Ishikawa (cell line): ENCODE data around the gene USP28.
A peak's percentile ranks its signal among the peaks of the same experiment; 100 is the strongest.

Experiments used
- CEBPB ChIP-seq: IDR thresholded peaks from 2 replicates; pipeline ENCODE4 v1.6.1; 2012
- CREB1 ChIP-seq: IDR thresholded peaks from 2 replicates; pipeline ENCODE4 v1.6.1; 2012; ENCODE audit warnings: low read depth
- EGR1 ChIP-seq: IDR thresholded peaks from 2 replicates; pipeline ENCODE4 v1.6.1; 2012
- EP300 ChIP-seq: IDR thresholded peaks from 2 replicates; pipeline ENCODE4 v1.6.1; 2012; ENCODE audit warnings: borderline replicate concordance
- FOXM1 ChIP-seq: IDR thresholded peaks from 2 replicates; pipeline ENCODE4 v1.6.1; 2012; ENCODE audit warnings: low read depth, borderline replicate concordance
- NFIC ChIP-seq: IDR thresholded peaks from 2 replicates; pipeline ENCODE4 v1.6.1; 2012
- RAD21 ChIP-seq: IDR thresholded peaks from 2 replicates; pipeline ENCODE4 v1.6.1; 2012; ENCODE audit warnings: low read depth
- TAF1 ChIP-seq: IDR thresholded peaks from 2 replicates; pipeline ENCODE4 v1.6.1; 2012; ENCODE audit warnings: low read depth, mild to moderate bottlenecking
- TCF12 ChIP-seq: IDR thresholded peaks from 2 replicates; pipeline ENCODE4 v1.6.1; 2012; ENCODE audit warnings: low read depth
- TEAD4 ChIP-seq: IDR thresholded peaks from 2 replicates; pipeline ENCODE4 v1.6.1; 2012
- YY1 ChIP-seq: IDR thresholded peaks from 2 replicates; pipeline ENCODE4 v1.6.1; 2012; ENCODE audit warnings: low read depth
- ZBTB7A ChIP-seq: IDR thresholded peaks from 2 replicates; pipeline ENCODE4 v1.6.1; 2012; ENCODE audit warnings: low read depth
- TF ChIP-seq, protein P1 (sequence below): IDR thresholded peaks from 2 replicates; pipeline ENCODE4 v1.6.1; 2012
- TF ChIP-seq, protein P2 (sequence below): IDR thresholded peaks from 2 replicates; pipeline ENCODE4 v1.6.1; 2012; ENCODE audit warnings: low read depth, mild to moderate bottlenecking
- TF ChIP-seq, protein P3 (sequence below): IDR thresholded peaks from 2 replicates; pipeline ENCODE4 v1.6.1; 2012

USP28 gene, protein sequence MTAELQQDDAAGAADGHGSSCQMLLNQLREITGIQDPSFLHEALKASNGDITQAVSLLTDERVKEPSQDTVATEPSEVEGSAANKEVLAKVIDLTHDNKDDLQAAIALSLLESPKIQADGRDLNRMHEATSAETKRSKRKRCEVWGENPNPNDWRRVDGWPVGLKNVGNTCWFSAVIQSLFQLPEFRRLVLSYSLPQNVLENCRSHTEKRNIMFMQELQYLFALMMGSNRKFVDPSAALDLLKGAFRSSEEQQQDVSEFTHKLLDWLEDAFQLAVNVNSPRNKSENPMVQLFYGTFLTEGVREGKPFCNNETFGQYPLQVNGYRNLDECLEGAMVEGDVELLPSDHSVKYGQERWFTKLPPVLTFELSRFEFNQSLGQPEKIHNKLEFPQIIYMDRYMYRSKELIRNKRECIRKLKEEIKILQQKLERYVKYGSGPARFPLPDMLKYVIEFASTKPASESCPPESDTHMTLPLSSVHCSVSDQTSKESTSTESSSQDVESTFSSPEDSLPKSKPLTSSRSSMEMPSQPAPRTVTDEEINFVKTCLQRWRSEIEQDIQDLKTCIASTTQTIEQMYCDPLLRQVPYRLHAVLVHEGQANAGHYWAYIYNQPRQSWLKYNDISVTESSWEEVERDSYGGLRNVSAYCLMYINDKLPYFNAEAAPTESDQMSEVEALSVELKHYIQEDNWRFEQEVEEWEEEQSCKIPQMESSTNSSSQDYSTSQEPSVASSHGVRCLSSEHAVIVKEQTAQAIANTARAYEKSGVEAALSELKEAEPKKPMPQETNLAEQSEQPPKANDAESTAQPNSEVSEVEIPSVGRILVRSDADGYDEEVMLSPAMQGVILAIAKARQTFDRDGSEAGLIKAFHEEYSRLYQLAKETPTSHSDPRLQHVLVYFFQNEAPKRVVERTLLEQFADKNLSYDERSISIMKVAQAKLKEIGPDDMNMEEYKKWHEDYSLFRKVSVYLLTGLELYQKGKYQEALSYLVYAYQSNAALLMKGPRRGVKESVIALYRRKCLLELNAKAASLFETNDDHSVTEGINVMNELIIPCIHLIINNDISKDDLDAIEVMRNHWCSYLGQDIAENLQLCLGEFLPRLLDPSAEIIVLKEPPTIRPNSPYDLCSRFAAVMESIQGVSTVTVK

DNA sequence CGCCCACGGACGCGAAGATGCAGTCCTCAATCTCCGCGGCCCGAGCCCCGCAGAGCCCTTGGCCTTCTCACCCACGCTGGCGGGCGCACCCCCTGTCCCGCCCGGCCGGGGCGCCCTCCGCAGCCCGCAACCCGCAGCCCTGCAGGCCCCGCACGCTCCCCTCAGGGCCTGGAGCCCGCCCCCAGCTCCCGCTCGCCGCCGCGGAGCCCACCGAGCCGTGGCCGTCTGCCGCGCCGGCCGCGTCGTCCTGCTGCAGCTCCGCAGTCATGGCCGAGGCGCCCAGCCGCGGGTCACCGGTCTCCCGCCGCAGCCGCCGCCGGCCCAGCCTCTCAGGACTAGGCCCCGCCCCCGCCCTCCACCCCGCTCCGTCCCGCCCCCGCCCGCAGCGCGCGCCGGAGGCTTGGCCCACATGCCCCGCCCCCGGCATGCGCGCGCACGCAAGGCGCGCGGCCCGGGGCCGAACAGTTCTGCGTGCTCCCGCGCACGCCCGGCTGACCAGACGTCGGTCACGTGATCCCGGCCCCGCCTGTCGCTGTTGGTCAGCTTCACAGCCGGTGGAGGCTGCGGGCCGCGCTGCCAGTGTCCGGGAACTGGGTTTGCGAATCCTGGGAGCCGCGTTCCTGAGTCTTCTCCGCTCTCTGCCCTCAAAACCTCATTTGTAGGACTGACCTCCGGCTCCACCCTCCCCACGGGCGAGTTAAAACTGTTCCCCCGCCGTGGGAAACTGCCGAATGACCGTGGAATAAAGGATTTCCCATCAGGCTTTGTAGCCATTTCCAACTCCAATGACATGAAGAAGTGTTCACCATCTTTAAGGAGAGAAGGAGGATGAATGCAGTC lies at the start of gene USP28:
Gene USP28, minus strand, starts transcription at position 339 of the 840 bp plus-strand sequence. Its CDS starts 71 bp downstream, at position 268.
- TF ChIP-seq YY1 (peak; percentile 6; the same call in 1 of the 2 replicates), TAF1 (peak; percentile 74; the same call in 1 of the 2 replicates), TCF12 (peak; percentile 53; the same call in 1 of the 2 replicates), CREB1 (no peak), EGR1 (0 out of 2 replicates have a peak, but pooled peaks have one; percentile 9), ZBTB7A (no peak)
- TF ChIP-seq, protein P1, sequence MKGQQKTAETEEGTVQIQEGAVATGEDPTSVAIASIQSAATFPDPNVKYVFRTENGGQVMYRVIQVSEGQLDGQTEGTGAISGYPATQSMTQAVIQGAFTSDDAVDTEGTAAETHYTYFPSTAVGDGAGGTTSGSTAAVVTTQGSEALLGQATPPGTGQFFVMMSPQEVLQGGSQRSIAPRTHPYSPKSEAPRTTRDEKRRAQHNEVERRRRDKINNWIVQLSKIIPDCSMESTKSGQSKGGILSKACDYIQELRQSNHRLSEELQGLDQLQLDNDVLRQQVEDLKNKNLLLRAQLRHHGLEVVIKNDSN: peak; percentile 96
- TF ChIP-seq, protein P2, sequence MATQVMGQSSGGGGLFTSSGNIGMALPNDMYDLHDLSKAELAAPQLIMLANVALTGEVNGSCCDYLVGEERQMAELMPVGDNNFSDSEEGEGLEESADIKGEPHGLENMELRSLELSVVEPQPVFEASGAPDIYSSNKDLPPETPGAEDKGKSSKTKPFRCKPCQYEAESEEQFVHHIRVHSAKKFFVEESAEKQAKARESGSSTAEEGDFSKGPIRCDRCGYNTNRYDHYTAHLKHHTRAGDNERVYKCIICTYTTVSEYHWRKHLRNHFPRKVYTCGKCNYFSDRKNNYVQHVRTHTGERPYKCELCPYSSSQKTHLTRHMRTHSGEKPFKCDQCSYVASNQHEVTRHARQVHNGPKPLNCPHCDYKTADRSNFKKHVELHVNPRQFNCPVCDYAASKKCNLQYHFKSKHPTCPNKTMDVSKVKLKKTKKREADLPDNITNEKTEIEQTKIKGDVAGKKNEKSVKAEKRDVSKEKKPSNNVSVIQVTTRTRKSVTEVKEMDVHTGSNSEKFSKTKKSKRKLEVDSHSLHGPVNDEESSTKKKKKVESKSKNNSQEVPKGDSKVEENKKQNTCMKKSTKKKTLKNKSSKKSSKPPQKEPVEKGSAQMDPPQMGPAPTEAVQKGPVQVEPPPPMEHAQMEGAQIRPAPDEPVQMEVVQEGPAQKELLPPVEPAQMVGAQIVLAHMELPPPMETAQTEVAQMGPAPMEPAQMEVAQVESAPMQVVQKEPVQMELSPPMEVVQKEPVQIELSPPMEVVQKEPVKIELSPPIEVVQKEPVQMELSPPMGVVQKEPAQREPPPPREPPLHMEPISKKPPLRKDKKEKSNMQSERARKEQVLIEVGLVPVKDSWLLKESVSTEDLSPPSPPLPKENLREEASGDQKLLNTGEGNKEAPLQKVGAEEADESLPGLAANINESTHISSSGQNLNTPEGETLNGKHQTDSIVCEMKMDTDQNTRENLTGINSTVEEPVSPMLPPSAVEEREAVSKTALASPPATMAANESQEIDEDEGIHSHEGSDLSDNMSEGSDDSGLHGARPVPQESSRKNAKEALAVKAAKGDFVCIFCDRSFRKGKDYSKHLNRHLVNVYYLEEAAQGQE: no peak
- TF ChIP-seq, protein P3, sequence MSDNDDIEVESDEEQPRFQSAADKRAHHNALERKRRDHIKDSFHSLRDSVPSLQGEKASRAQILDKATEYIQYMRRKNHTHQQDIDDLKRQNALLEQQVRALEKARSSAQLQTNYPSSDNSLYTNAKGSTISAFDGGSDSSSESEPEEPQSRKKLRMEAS: peak; percentile 86

DNA sequence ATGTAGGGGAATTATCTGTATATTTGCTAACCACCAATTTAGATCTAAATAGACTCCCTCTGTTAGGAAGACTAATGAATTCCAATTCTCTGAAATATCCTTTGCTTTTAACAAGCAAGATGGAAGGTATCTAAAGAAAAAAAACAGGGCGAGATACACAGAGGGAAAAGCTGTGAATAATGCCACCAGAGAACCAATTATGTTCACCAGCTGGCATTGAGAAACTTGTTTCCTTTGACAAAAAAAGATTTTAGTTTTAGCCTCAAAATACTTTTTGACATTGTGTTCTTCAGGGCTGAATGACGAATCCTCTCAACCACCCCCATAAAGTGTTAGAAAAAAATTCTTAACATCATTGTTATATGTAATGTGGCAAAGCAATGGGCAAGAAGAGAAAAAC lies 48.2 kb upstream of the USP28 start:
- TF ChIP-seq ZBTB7A (no peak), CREB1 (no peak), TEAD4 (no peak), NFIC (no peak)

DNA sequence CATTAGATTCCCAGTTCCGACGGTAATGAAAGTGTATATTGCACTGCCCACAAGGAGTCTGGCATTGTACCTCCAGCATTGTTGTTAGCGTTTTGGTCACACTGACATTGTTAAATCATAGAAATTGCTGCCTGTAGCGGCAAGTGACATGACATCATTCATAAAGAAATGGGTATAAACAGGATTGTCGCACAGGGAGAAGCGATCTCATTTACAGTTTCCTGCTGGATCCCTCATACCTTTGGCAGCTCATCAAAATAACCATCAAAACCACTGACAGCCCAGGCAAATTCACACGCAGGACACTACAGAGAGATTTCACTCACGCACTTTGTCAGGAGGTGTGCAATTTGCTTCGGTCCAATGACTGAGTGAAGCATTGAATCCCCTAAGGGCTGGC lies 32.7 kb upstream of the USP28 start:
- no peak for TF ChIP-seq TCF12
- TF ChIP-seq, protein P2: no peak
- no peak for TF ChIP-seq EP300
- no peak for TF ChIP-seq RAD21
- TF ChIP-seq FOXM1: no peak
- no peak for TF ChIP-seq YY1
- no peak for TF ChIP-seq NFIC

DNA sequence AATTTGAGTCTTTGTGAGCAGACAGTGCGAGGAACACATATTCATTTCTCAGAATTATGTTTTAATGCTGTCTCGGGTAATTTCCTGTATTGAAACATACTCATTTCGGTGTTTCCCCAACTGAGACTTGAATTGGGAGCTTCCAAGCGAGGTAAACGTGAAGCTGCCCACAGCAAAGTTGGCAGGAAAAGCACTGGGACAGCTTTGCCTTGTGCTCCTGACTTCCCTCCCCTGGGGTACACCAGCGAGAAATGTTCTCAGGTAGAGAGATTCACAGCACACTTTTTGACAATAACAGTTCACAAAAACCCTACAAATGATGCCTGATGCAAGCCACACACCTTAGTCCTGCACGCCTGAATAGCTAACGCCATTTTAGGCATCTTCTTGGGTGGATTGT lies 32.3 kb upstream of the USP28 start:
- TF ChIP-seq NFIC (no peak), TCF12 (no peak), EGR1 (no peak), TEAD4 (no peak), YY1 (no peak), CREB1 (no peak), RAD21 (no peak), ZBTB7A (no peak), FOXM1 (no peak), TAF1 (no peak), CEBPB (no peak), EP300 (no peak)
- TF ChIP-seq, protein P3: no peak
- TF ChIP-seq, protein P1: no peak
- TF ChIP-seq, protein P2: no peak
